AG20443 (cell line): Measurements from ENCODE around the gene CHPF2.
A peak's percentile ranks its signal among the peaks of the same experiment; 100 is the strongest.

Experiments used
- DNase-seq: peaks from one replicate; pipeline ENCODE4 v3.0.0; 2012; ENCODE audit warnings: low spot score, mixed read lengths

Gene CHPF2

DNA sequence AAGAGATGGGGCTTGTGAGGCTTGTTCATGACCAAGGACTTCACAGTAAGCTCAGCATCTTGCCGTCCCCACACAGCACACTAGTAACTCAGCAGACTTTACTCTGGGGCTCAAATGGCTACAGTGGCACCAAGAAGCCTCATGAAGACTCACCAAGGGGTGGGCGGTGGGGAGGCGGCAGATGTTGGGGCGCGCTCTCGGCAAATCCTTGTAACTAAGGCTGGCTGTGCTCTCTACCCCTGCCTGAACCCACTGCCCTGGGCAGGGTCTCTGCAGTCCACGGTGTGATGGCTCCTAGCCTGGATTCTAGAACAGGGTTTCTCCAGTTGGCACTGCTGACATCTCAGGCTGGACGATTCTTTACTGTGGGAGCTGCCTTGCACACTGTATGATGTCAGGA is 28.6 kb downstream of the CHPF2 start:
- no peak for DNase-seq

- DNase-seq: peak; percentile 40
These were observed 29.2 kb downstream of the CHPF2 start for GRCh38 chr7:151261529-151261928.

GRCh38 chr7:151264615-151265014 is 32.3 kb downstream of the CHPF2 start:
- DNase-seq: no peak

GRCh38 chr7:151265351-151265931 is 33.2 kb downstream of the CHPF2 start:
- DNase-seq: no peak

GRCh38 chr7:151269511-151269910 is 37.2 kb downstream of the CHPF2 start:
- DNase-seq: no peak

DNA sequence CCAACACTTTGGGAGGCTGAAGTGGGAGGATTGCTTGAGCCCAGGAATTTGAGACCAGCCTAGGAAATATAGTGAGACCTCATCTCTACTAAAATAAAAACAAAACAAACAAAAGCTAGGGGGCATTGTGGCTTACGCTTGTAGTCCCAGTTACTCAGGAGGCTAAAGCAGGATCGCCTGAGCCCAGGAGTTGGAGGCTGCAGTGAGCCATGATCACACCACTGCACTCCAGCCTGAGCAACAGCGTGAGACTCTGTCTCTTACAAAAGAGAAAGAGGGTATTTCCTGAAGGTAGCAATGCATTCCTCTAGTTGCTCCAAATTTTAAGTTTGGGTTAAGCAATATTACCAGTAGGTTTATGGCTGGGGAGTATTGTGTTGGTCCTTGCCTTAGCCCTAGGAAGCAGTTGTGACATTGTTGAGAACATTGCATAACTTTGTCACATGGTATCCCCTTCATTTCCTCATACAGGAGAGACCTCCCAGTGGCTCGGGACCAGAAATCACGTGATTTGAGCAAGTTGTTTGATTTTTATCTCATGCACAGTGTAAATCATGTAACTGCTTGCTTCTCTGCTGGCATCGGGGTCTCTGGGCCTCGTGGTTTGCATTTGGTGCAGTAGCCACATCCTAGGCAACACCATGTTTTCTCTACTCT is 39.5 kb downstream of the CHPF2 start:
- peak; percentile 67 for DNase-seq

DNA sequence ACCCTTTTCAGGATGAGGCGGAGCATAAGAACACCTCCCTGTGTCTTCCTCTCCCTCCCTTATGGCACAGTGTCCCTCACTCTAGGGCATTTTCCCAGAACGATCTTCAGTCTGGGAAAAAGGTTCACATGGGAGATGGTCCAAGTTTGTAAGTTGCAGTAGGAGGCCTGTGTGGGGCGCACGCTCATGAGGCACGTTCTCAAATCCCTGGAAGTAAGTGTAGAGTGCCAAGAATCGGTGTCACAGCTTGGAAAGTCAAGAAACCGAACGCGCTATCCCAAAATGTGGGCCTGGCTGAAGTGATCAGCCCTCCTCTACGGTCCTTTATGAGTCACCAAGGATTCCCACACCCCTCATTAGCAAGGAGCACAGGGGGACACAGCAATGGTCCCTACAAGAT is 40.1 kb downstream of the CHPF2 start:
- DNase-seq: peak; percentile 59

- no peak for DNase-seq
These were observed 40.6 kb downstream of the CHPF2 start for GRCh38 chr7:151272877-151273276.

DNA sequence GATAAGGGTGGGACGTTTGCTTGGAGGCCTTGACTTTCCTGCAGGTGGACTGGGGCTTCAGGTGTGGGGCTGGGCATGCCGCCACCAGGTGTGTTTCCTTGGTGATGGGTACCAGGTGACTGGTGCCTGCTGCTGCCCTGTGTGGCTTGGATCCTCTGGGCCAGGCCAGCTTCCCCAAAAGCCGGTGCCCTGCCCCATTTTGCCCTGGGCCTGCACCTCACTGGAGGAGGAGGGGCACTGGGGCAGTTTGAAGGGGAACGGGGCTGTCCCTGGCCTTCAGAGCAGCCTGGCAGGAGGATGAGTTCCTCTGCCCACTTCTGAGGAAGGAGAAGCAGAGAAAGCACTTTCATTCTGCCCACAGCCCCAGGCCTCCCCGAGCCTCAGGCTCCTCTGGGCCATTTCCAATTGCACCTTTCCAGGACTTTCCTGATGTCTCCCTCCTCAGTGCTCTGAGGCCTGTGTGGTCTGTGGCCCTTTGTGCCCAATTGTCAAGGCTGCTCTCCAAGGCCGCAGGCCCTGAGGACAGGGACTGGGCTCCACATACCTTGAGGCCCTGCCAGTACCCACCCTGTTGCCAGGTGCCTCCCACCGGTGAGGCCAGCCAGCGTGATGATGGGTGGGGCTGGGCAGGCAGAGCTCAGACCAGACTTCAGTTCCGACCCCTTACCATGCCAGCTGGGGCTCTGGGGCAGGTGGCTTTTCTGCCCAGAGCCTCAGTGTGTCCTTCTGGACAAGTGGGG is 41.5 kb downstream of the CHPF2 start:
- no peak for DNase-seq

DNA sequence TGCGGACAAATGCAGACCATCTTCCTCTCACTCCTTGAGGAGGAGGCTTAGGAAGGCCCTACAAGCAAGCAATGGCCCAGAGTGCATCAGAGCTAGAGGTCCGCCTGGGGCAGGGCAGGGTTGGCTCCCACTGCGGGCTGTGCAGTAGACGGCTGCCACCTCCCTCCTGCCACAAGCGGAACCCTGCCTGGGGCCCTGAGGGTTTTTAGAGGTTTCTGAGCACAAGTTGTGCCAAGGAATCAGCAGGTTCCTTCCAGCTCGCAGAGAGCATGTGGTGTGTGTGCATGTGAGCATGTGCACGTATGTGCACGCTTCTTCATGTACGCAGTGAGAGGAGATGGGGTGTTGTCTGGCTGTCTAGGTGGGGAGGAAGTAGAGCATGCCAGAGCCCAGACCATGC is 42.1 kb downstream of the CHPF2 start:
- DNase-seq: no peak

- DNase-seq: no peak
These were observed 42.9 kb downstream of the CHPF2 start for GRCh38 chr7:151274936-151275812.

- DNase-seq: no peak
These were observed 43.7 kb downstream of the CHPF2 start for GRCh38 chr7:151275813-151276577.

DNA sequence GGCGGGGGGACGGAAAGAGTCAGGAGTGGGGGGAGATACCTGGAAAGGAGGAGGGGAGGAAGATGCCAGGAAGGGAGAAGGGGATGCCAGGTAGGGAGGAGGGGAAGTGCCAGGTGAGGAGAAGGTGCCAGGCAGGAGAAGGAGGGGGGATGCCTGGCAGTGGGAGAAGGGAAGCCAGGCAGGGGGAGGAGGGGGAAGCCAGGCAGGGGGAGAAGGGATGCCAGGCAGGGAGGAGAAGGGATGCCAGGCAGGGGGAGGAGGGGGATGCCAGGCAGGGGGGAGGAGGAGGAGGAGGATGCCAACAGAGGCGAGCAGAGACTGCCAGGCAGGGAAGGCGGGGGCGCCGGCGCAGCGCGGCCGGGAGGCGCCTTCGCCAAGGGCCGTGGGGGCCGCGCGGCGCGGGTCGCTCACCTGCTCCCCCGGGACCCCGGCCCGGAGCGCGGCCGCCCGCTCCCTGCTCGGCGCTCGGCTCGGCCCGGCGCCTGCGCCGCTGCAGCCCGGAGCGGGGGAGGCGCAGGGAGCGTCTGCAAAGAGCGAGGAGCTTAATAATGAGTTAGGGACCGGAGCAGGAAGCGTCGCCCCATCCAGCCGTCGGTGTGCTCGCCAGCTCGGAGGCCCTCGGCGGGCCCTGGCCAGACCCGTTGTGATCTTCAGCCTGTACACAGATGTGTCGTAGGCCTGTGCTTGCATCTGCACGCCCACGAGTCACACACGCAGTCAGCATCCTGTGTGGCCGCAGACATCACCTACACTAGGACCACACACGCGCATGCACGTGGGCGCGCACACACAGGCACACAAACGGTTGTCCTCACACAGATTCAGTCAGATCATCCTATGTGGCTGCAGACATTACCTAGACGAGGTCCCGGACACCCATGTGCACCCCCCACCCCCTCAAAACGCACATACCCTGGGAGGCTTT is 44.6 kb downstream of the CHPF2 start:
- peak; percentile 90 for DNase-seq

- no peak for DNase-seq
These were observed 45.3 kb downstream of the CHPF2 start for GRCh38 chr7:151277631-151278030.

DNA sequence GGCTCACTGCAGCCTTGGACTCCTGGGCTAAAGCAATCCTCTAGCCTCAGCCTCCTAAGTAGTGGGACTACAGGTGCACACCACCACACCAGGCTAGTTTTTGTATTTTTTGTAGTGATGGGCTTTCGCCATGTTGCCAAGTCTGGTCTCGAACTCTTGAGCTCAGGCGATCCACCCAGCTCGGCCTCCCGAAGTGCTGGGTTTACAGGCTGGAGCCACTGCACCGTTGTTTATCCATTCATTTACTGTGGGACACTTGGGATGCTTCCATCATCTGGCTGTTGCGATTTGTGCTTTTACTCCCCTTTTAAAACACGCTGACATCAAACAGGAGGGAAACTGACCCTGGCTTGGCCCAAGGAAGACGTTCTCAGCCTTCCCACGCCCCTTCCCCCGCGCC is 46.7 kb downstream of the CHPF2 start:
- no peak for DNase-seq

DNA sequence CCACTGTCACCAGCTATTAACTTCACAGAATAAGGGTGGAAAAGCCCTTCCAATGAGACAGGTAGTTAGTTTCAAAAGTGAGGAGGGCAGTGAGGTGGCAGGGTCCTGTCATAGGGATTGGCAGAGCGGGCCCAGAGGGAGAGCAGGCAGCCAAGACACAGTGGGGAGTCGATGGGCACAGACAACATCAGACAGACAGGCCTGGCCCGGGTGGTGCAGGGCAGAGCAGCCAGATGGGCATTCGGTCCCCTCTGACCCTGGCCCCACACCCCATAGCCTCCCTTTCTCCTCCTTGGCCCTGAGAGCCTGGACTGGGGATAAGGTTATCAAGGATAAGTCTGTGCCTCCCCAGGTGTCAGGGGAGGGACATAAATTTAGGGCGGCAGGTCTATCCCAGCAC is 47.6 kb downstream of the CHPF2 start:
- DNase-seq: no peak

DNA sequence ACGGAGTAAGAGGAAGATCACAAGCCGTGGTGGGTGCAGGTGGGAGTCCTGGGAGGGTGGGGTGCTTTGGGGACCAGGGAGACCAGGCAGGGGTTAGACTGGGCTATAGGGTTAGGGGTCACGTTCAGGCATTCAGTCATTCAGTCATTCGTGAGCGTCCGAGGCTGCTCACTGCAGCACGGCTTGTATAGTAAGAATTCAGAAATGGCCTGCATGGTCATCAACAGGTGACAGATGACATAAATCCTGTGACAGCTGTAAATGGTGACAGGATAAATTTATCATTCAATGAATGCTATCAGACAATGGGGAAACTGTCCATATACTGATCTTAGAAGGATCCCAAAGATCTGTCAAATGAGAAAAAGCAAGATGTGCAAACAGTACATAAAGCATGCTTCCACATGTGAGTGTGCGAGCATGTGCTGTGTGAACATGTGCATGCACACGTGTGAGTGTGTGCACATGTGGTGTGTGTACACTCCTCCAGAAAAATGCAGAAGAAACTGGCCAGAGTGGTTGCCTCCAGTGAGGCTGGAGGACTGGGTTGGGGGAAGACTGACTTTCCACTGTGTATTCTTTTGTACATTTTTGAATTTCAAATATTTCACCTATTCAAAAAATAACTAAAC is 48.2 kb downstream of the CHPF2 start:
- DNase-seq: no peak

GRCh38 chr7:151281686-151282085 is 49.4 kb downstream of the CHPF2 start:
- DNase-seq: no peak

DNA sequence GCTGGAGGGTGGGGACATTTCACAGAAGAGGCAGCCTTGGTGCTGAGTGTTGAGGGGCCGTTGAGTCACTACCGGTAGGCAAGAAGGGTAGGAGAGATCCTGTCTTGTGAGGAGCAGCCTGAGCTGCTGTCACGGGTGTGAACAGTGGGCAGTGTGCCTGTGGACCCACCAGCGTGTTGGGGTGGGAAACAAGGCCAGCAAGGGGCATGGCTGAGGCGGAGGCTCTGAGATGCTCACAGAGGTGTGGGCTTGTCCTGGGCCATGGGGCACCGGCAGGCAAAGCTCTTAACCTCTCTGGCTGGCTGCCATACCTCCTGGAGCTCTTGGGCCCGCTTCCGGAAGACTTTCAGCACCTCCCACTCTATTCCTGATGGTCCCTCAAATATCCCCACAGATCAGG is 49.8 kb downstream of the CHPF2 start:
- DNase-seq: no peak

DNA sequence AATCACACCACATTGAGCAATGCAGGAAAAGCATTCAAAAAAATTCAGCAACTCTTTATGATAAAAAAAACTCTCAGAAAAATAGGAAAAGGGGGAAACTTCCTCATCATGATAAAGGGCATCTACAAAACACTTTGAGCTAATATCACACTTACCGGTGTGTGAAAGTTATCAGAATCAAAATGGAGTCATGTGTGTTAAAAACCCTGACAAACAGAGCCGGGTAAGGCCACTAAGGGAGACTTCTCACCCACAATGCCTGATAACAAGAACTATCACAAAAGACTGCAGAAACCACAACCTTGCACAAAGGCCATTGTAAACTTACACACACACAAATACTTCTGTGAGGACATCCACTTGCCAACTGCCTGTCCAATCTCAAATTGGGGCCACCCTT is 51.0 kb downstream of the CHPF2 start:
- no peak for DNase-seq
